H9 (cell line): ENCODE measurements around the gene C1QTNF9B. TPM values are rescaled to one million over a fixed set of nuclear protein-coding genes. Genes with fewer than 3 reads are reported as not detected.

Source experiments
- DNase-seq: peaks from one replicate; pipeline ENCODE4 v3.0.0-alpha.2; 2017
- H2AFZ ChIP-seq: one replicate; pipeline ENCODE4 v1.6.1; 2013; ENCODE audit warnings: mild to moderate bottlenecking, low read length, control low read depth, moderate library complexity
- H2AK5ac ChIP-seq: 2 replicates; pipeline ENCODE4 v1.6.1; 2013; ENCODE audit warnings: low read length, control low read depth, mixed read lengths; ENCODE audit not compliant: insufficient read length
- H2BK120ac ChIP-seq: one replicate; pipeline ENCODE4 v1.6.1; 2013; ENCODE audit warnings: low read depth, mild to moderate bottlenecking, low read length, control low read depth, inconsistent platforms; ENCODE audit not compliant: poor library complexity, severe bottlenecking
- H2BK12ac ChIP-seq: 2 replicates; pipeline ENCODE4 v1.6.1; 2013; ENCODE audit warnings: low read length, control low read depth, mixed read lengths, low read depth; ENCODE audit not compliant: insufficient read length
- H2BK15ac ChIP-seq: 2 replicates; pipeline ENCODE4 v1.6.1; 2013; ENCODE audit warnings: low read depth, low read length, control low read depth
- H2BK20ac ChIP-seq: one replicate; pipeline ENCODE4 v1.6.1; 2013; ENCODE audit warnings: low read depth, mild to moderate bottlenecking, low read length, control low read depth, inconsistent platforms; ENCODE audit not compliant: poor library complexity, severe bottlenecking
- H2BK5ac ChIP-seq: 2 replicates; pipeline ENCODE4 v1.6.1; 2013; ENCODE audit warnings: low read length, control low read depth, mixed read lengths; ENCODE audit not compliant: insufficient read length
- H3K14ac ChIP-seq: 2 replicates; pipeline ENCODE4 v1.6.1; 2013; ENCODE audit warnings: low read length, control low read depth; ENCODE audit not compliant: insufficient read depth
- H3K18ac ChIP-seq: 2 replicates; pipeline ENCODE4 v1.6.1; 2013; ENCODE audit warnings: low read depth, mild to moderate bottlenecking, mixed read lengths, low read length, control low read depth; ENCODE audit not compliant: insufficient read length
- H3K23ac ChIP-seq: 2 replicates; pipeline ENCODE4 v1.6.1; 2013; ENCODE audit warnings: low read length, control low read depth, mixed read lengths, low read depth; ENCODE audit not compliant: insufficient read length
- H3K23me2 ChIP-seq: 2 replicates; pipeline ENCODE4 v1.6.1; 2013; ENCODE audit warnings: low read depth, mild to moderate bottlenecking, mixed read lengths, low read length, control low read depth; ENCODE audit not compliant: insufficient read length, poor library complexity, severe bottlenecking
- H3K27ac ChIP-seq: 2 replicates; pipeline ENCODE4 v1.5.1; 2013; ENCODE audit warnings: low read length, control low read depth, mixed read lengths, low read depth; ENCODE audit not compliant: insufficient read length
- H3K27me3 ChIP-seq: 2 replicates; pipeline ENCODE4 v1.6.1; 2013; ENCODE audit warnings: low read length, control low read depth, inconsistent platforms; ENCODE audit not compliant: insufficient read depth
- H3K4ac ChIP-seq: 2 replicates; pipeline ENCODE4 v1.6.1; 2013; ENCODE audit warnings: low read depth, mild to moderate bottlenecking, control low read depth, inconsistent platforms, low read length, moderate library complexity
- H3K4me1 ChIP-seq: 2 replicates; pipeline ENCODE4 v1.6.1; 2013; ENCODE audit warnings: low read length, control low read depth, inconsistent platforms; ENCODE audit not compliant: insufficient read depth
- H3K4me2 ChIP-seq: 2 replicates; pipeline ENCODE4 v1.6.1; 2013; ENCODE audit warnings: low read length, control low read depth, mixed read lengths; ENCODE audit not compliant: insufficient read length, insufficient read depth
- H3K56ac ChIP-seq: 2 replicates; pipeline ENCODE4 v1.6.1; 2013; ENCODE audit warnings: low read depth, mild to moderate bottlenecking, mixed read lengths, low read length, control low read depth; ENCODE audit not compliant: insufficient read length
- H3K79me1 ChIP-seq: 2 replicates; pipeline ENCODE4 v1.6.1; 2013; ENCODE audit warnings: low read depth, mild to moderate bottlenecking, moderate library complexity, low read length, control low read depth, inconsistent platforms; ENCODE audit not compliant: insufficient read depth, poor library complexity, severe bottlenecking
- H3K79me2 ChIP-seq: 2 replicates; pipeline ENCODE4 v1.6.1; 2013; ENCODE audit warnings: low read length, control low read depth, inconsistent platforms; ENCODE audit not compliant: insufficient read depth
- H3K9ac ChIP-seq: 2 replicates; pipeline ENCODE4 v1.6.1; 2013; ENCODE audit warnings: low read length, control low read depth, mixed read lengths; ENCODE audit not compliant: insufficient read length; ENCODE audit errors: extremely low read depth
- H3K9me3 ChIP-seq: one replicate; pipeline ENCODE4 v1.6.1; 2013; ENCODE audit warnings: low read depth, low read length, inconsistent platforms; ENCODE audit not compliant: control insufficient read depth
- H3T11ph ChIP-seq: one replicate; pipeline ENCODE4 v1.6.1; 2013; ENCODE audit warnings: mild to moderate bottlenecking, low read length, control low read depth, inconsistent platforms
- H4K20me1 ChIP-seq: one replicate; pipeline ENCODE4 v1.6.1; 2013; ENCODE audit not compliant: control insufficient read depth, insufficient read length, insufficient read depth
- H4K5ac ChIP-seq: 2 replicates; pipeline ENCODE4 v1.6.1; 2013; ENCODE audit warnings: low read depth, mild to moderate bottlenecking, mixed read lengths, low read length, control low read depth; ENCODE audit not compliant: insufficient read length
- H4K8ac ChIP-seq: replicated peaks from 2 replicates; pipeline ENCODE4 v1.6.1; 2013; ENCODE audit warnings: low read length, control low read depth, mixed read lengths, low read depth; ENCODE audit not compliant: insufficient read length
- H4K91ac ChIP-seq: 2 replicates; pipeline ENCODE4 v1.6.1; 2013; ENCODE audit warnings: low read depth, mild to moderate bottlenecking, moderate library complexity, mixed read lengths, low read length, control low read depth; ENCODE audit not compliant: insufficient read length
- H3K27ac Mint-ChIP-seq, 3 experiments: 2 replicates in 2 of 3; 3 replicates in 1 of 3; pipeline ENCODE4 v1.8.0; 2020 to 2021; ENCODE audit warnings: mixed read lengths in 3 of 3, mild to moderate bottlenecking in 1 of 3, moderate library complexity in 1 of 3
- H3K27me3 Mint-ChIP-seq: 2 replicates; pipeline ENCODE4 v1.8.0; 2021; ENCODE audit warnings: low read depth, mild to moderate bottlenecking, moderate library complexity, mixed read lengths
- H3K36me3 Mint-ChIP-seq, 3 experiments: 2 replicates in 2 of 3; 3 replicates in 1 of 3; pipeline ENCODE4 v1.8.0; 2020 to 2021; ENCODE audit warnings: low read depth in 3 of 3, mixed read lengths in 3 of 3; ENCODE audit not compliant: insufficient read depth in 1 of 3
- H3K4me1 Mint-ChIP-seq, 2 experiments: 2 replicates each; pipeline ENCODE4 v1.8.0; 2020; ENCODE audit warnings: mixed read lengths in 2 of 2
- H3K4me3 Mint-ChIP-seq, 2 experiments: 2 replicates in 1 of 2; 3 replicates in 1 of 2; pipeline ENCODE4 v1.8.0; 2020 to 2021; ENCODE audit warnings: mild to moderate bottlenecking in 2 of 2, mixed read lengths in 2 of 2, moderate library complexity in 1 of 2
- H3K9me3 Mint-ChIP-seq, 2 experiments: 2 replicates in 1 of 2; 3 replicates in 1 of 2; pipeline ENCODE4 v1.8.0; 2020; ENCODE audit warnings: mild to moderate bottlenecking in 2 of 2, mixed read lengths in 2 of 2, moderate library complexity in 1 of 2
- CTCF ChIP-seq: fragments of 200-600 bp; sonication (generic); conservative IDR thresholded peaks from 3 replicates; pipeline ENCODE4 v1.8.0; 2021; ENCODE audit warnings: antibody characterized with exemption, mild to moderate bottlenecking
- WGBS: extraction: QIAGEN DNeasy Blood & Tissue Kit; methylation state at CpG from one replicate; pipeline ENCODE4 v1.1.7; 2013; ENCODE audit warnings: missing lambda C conversion rate, low lambda C conversion rate, mixed read lengths; ENCODE audit not compliant: insufficient read length; ENCODE audit errors: extremely low coverage; 5-methylcytosine and 5-hydroxymethylcytosine counted together
- total RNA-seq: library from RNA; stranded (reverse); gene quantifications from 2 replicates; pipeline ENCODE4 v1.2.1, GENCODE V29; 2021

Gene C1QTNF9B
- total RNA-seq, 1 experiment from 2014 or later = not detected

DNA sequence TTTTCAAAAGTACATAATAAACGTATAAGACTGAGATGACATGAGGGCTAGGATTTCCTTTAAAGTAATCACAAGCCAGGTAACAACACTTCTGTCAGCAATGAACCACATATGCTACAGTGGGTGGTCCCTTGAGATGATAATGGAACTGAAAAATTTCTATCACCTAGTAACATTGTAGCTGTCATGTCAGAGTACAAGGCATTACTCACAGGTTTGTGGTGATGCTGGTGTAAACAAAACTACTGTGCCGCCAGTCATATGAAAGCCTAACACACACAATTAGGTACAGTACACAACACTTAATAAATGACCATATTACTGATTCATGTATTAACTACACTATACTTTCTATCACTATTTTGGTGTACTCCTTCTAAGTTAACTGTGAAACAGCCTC is 45.0 kb downstream of the C1QTNF9B start:
- DNase-seq = no peak
- TF ChIP-seq CTCF = no peak
- Histone ChIP-seq H3K4me1 (peaks cover 3% of the 10 kb centered on the region), H3K14ac (no peak overlapping the region), H4K91ac (no peak overlapping the region), H3K4ac (no peak overlapping the region), H3K27me3 (no peaks in the 10 kb centered on the region), H3K27ac (no peak overlapping the region), H3K4me2 (no peak overlapping the region), H4K8ac (no peak overlapping the region), H3T11ph (no peak overlapping the region), H3K79me1 (no peaks in the 10 kb centered on the region), H2BK20ac (no peak overlapping the region), H2BK12ac (no peak overlapping the region), H4K5ac (no peak overlapping the region), H3K23me2 (no peaks in the 10 kb centered on the region), H2BK15ac (no peak overlapping the region), H2BK120ac (no peak overlapping the region), H2BK5ac (no peak overlapping the region), H3K56ac (no peak overlapping the region), H3K18ac (no peak overlapping the region), H4K20me1 (no peaks in the 10 kb centered on the region), H3K9me3 (no peaks in the 10 kb centered on the region), H3K9ac (no peak overlapping the region), H3K23ac (no peak overlapping the region), H2AK5ac (no peak overlapping the region), H2AFZ (no peak overlapping the region), H3K79me2 (no peaks in the 10 kb centered on the region)
- peaks cover 8 to 9% of the 10 kb centered on the region in 2 experiments for H3K4me1 Mint-ChIP-seq
- H3K27ac Mint-ChIP-seq = no peak overlapping the region
- WGBS = no CpG with 5 or more reads among the region's 2 CpGs
- peaks cover 2 to 5% (median 3%) of the 10 kb centered on the region in 3 experiments; a peak in 4 of 7 replicates for H3K36me3 Mint-ChIP-seq
- no peaks in the 10 kb centered on the region for H3K9me3 Mint-ChIP-seq
- H3K27me3 Mint-ChIP-seq = no peaks in the 10 kb centered on the region
- H3K4me3 Mint-ChIP-seq = no peak overlapping the region
